ELR (cell line): ENCODE data around the gene KIF26B.

ENCODE experiments used
- DNase-seq: peaks from one replicate; pipeline ENCODE4 v3.0.0-alpha.2; 2015; ENCODE audit warnings: low read depth

The KIF26B gene

DNA sequence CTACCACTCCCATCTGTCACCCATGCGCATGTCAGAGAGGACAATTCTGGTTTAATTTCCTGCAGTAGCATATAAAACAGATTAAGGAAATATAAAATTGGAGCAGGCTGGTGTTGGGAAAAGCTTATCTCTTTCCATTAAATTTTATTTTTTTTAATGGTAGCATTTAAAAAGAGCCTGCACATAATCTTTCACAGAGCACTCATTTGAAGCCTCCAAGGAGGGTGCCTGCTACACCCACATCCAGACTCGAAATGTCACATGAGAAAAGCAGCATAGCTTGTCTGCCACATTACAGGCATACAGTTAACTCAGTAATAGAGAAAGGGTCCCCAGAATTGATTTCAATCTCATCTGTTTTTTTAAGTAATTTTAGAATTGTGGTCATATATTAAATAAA is 599.0 kb downstream of the KIF26B start:
- no peak for DNase-seq

DNA sequence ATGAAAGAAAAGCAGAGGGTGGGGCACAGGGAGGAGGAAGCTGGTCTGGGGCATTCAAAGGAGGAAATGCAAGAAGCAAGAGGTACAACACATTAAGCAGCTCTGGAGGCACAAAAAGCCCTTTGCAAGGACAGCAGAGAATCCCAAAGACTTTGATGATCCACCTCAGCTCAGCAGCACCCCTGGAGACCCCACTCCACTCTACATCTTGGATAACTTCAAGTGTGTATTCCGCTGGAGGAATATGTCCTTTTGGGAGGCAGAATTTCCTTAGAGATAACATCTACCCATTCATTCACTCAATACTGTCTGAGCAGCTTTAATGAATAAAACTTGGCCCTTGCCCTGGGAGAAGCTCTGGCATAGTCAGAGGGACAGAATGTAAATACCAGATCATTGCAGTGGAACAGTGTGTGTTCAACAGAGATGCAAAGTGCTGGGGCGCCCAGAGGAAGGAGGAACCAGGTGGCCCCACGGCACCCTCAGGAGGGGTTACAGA is 599.7 kb downstream of the KIF26B start:
- no peak for DNase-seq
